Fibroblast of skin of left quadriceps (primary cell): Measurements from ENCODE around the gene PPP3CA.
"Not testable (repeated sequence)": the region's sequence is repeated elsewhere in the genome, so short reads cannot be mapped to it uniquely, and the experiment has no call there.

Source experiments
- DNase-seq, 2 experiments: peaks; one replicate each; pipeline ENCODE4 v3.0.0-alpha.2; 2013; ENCODE audit warnings: low read depth in 2 of 2

The PPP3CA gene

DNA sequence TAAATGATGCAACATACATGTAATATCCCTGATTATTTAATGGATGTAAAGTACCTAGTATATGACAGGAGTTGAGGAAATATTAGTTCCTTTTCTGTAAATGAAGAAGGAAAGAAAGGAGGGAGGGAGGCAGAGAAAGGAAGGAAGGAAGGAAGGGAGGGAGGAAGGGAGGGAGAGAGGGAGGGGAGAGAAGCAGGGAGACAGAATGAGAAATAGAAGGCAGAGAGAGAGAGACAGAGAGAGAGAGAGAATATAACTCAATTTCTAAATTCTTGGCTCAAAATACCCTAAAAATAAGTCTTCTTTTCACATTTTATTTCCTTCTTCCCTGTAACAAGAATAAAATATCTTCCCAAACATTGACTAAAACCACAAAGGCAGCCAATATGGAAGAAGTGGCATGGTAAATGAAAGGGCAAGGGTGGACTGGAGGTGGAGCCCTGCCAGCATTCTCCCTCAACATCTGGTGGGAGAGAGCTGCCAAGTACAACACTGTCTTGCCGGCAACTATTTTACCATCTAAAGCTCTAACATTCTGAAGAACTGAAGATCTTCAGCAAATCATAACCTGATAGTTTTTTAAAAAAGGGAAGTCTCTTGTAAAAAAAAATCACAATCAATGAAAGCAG lies 245.1 kb downstream of the PPP3CA start:
- peak; percentile 64 to 65 for DNase-seq

DNA sequence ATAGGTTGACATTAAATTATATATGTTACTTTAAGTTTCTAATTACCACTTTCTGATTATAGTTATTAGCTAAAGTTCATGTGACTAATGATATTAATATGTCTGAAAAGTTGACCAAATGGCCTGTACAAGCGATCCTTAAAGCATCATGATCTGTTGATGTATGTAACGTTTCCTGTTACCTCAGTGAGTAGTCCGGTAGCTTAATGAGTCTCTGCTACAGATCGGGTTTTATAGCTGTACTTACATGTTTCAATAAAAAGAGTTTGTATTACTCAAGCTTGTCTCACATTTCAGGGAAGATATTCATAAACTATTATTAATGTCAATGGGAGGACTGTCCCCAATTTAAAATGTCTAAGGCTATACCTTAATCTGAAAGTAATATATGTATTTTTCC lies 246.3 kb downstream of the PPP3CA start:
- no peak for DNase-seq

DNA sequence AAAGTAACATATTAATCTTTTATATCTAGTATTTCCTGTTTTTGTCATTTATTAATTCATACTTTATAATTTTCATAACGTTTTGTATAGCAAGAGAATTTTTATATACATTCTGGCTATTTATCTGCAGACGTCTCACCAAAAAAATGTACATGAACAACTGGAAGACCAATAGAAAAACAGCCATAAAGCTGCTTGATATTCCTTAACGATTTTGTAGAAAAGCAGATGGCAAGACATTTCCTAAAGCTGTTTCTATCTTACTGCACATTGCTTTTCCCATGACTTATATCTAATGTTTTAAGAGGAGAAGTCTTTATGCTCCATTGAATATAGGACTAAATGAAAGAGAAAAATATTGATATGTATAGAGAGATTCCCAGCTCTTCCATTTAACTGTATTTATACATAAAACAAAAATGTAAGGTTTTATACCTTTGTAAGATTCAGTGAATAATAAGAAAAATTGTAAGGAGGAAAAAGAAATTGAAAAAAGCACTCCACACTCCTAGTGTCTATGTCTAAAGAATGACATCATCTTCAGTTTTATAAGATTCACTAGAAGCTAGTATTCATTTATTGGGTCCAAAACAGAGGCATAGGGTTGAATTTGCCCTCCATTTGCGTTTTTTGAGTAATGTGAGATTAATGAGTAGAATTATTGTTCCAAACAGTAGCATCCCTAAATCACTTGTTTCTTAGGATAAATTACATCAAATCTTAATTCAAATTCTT lies 248.5 kb downstream of the PPP3CA start:
- DNase-seq = no peak

DNA sequence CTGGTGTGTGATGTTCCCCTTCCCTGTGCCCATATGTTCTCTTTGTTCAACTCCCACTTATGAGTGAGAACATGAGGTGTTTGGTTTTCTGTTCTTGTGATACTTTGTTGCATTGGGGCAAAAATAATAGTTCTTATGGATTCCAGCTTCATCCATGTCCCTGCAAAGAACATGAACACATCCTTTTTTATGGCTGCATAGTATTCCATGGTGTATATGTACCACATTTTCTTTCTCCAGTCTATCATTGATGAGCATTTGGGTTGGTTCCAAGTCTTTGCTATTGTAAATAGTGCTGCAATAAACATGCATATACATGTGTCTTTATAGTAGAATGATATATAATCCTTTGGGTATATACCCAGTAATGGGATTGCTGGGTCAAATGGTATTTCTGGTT lies 254.7 kb downstream of the PPP3CA start:
- not testable (repeated sequence) for DNase-seq

DNA sequence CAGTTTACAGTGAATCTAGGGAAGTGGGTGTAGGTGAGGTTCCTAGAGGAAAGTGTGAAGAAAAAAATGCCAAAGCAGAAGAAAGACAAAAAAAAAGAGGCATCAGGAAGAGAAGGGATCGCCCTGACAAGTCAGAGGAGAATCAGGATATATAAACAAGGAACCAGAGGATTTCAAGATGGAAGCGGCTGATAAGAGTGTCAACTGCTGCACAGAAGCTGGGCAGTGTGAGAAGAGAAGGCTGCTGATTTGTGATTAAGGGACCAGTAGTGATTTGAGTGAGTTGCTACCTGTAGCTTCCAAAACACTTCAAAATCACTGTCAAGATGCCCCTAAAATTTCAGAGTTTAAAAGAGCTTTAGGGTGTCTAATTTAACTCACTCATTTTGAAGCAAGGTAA lies 258.2 kb downstream of the PPP3CA start:
- DNase-seq = no peak

DNA sequence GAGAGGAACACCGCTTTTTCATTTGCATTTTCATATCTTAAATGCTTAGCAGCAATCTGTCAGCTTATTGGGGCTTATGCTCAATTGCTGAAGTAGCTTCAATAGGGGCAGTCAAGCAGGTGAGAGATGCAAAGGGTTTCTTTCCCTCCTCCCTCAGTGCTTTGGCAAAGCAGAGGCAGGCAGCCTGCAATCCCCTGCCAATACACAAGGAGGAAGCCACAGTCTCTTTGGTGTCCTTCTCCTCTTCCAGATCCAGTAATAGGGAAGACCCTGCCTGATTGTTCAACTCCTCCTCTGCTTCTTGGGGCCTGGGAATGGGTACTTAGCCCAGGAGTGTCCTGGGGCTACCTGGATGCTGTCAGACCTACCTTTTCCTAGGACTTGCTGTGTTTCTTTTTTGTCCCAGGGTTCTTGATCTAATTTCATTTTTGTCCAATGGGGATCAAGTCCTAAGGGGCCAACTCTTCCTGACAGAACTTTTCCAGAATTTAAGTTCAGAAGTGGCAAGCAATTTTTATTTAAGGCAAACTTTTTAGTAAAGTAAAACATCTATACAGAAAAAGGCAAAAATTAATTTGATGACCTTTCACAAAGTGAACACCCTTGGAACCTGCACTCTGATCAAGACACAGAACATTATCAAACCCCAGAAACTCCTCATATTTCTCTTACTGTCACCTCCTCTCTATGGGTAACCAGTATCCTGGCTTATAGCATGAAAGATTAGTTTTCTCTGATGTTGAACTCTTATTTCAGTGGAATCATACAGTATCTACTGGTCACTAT lies 260.3 kb downstream of the PPP3CA start:
- no peak for DNase-seq

DNA sequence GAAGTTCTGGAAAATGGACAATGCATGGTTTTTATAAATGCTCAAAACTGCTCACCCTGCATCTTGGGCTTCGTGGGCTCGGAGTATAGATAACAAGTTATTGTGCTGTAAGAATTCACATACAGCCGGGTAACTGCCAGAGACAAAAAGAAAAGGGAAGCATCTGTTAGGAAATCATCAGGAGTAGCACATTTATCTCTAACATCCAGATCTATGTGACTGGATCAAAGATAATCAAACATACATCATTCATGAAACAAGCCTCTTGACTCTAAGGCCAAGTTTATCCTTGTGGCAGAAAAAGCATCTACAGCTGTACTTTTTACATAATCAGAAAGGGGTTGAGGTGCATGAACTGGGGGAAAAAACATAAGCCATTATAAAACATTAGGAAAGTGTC lies 264.2 kb downstream of the PPP3CA start:
- DNase-seq = no peak

DNA sequence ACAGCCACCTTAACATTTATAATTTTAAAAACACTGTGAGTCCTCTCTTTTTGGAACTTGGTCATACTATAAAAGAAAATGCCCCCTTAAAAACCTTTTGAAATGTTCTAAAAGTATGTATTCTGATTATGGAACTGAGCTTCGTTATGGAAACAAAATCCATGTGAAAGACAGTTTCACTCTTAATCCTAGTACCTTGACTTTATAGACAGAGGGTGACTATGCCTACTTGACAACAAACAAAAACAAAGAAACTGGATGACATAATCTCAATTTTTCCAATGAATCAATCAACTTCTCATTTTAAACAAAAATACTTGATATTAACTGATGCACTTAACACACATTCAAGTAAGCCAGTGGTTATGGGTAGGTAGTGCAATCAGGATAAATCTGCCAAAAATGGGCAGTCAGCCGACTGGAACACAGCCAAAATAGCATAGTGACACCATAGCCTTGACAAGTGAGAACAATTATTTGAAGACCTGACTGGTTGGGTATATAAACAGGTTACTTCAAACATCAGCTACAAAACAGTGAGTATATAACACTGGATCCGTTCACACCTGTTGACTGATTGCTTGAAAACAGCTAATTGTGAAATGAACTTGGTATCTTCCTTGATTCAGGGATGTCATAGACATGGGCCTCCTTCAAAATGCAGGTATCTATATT lies 265.5 kb downstream of the PPP3CA start:
- DNase-seq = no peak

DNA sequence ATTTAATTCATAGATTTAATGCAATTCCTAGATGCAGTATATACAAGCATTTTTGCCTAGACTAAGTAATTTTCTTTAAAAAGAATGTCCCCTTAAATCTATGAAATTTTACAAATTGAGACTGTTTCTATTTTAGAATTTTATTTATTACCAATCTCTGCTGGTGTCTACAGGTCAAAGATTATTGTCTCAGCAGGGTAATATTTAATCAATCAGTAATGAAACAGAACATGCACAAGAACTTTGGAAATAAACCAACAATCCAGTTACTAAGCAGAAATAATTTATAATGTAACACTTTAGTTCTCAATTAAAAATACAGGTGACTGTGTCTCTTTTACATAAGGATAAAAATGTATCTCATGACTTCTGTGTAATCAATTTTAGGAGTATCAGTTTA lies 266.2 kb downstream of the PPP3CA start:
- DNase-seq = no peak

DNA sequence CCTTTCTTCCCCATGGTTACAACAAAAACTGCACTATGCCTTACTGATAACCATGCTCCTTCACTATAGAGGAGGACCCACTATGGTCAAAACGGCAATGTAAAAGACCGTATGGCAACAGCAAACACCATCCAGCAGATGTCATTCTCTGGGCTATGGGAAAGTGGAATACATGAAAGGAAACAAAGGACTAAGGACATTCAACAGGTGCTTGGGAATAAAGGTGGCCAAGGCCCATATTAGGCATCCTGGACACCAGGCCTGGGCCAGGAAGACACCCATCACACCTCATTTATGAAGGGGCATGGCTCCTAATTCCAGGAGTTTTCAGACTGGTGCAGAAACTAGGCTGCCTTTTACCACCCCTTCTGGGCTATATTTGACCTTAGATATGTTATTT lies 268.4 kb downstream of the PPP3CA start:
- DNase-seq = no peak

DNA sequence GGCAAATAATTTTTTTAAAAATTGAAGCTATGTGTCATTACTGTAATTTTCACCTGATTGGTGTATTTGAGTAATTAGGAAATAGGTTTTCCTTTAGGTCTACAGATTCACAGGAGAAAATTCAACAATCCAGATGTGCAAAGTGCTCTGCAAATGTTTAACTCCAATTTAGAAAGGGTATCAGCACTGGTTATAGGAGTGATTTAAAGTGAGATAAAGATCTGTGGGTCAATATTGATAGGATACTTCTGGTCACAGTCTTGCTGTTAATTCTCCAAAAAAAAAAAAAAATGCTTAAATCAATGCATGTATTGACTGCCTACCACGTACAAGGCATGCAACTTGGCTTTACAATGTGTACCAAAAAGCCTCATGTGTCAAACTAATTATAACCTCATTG lies 271.3 kb downstream of the PPP3CA start:
- no peak for DNase-seq

DNA sequence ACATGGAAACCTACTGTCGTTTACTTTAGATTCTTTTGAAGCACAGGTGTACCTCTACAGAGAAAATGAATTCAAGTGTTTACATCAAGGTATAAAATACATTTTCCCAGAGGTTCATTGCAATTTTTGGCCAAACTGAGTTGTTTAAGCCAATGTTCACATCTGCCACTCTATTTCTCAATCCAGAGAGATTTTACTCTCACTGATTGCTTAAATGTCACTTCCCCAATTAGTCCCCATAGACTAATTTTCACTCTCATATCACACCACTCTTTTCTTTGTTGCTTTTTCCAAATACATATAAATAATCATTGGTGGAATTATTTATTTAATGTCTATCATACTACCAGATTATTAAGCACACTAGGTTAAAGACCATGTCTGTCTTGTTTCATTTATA lies 271.8 kb downstream of the PPP3CA start:
- DNase-seq = no peak

DNA sequence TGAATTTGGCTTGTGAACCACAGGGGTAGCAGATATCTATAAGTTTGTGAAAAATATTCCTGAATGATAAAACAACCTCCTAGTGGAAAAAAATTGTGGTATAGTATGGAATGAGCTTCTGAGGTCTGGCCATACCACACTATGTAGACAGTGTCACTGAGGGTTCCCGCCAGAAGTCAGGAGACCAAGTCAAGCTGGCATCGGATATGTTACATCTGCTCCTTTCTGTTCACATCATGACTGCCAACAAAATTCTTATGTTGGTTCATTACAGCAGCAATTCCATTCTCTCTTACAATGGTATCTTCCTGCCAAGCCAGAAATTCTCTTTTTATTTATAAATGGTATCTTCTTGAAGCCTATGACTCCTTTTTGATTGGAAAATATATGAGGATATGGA lies 273.0 kb downstream of the PPP3CA start:
- no peak for DNase-seq

DNA sequence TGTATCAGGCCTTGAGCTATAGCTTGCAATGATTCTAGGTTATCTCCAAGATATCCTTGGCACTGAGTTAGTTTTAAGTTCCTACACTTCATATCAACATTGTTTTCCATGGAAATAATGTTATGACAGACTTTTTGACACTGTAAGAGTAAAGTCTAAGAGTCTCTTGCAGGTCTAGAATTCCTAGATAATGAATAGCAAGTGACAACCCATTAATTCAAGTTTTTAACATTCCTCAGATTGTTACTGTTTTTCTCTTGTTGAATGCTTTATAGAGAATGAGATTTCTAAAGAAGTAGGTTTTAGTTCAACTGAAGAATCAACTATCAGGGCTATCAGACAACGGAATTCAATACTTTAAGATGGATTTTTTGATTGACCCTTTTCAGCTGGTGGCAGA lies 276.1 kb downstream of the PPP3CA start:
- DNase-seq = no peak

DNA sequence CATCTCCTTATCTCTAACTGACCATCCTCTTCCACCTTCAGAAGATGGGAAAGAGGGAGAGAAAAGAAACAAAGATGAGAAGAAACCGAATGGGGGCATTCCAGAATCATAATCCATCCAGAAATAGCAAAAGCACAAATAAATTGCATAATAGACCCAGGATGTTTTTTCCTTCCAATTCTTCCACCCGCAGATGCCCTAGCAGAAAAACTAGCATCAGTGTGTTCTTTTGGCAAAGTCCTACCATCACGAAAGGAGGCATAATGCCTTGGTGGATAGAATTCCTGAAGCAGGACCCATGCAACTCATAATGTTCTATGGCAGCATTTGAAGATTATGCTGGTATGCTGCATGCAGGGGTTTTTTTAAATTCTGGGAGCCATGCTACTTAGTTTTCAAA lies 279.2 kb downstream of the PPP3CA start:
- DNase-seq = no peak

DNA sequence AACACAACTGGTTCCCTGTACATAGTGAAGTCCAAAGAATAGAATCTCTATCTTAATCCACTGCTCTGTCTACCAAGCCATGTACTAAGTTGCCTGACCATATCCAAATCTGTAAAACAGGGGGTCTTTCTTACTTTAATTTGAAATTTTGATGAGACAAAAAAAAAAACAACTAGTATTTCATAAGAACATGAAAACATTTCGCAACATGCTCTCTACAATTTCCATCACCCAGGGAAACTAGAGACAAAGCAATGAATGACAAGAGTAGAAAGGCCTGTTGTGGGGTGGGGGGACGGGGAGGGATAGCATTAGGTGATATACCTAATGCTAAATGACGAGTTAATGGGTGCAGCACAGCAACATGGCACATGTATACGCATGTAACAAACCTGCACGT lies 279.9 kb downstream of the PPP3CA start:
- no peak for DNase-seq

DNA sequence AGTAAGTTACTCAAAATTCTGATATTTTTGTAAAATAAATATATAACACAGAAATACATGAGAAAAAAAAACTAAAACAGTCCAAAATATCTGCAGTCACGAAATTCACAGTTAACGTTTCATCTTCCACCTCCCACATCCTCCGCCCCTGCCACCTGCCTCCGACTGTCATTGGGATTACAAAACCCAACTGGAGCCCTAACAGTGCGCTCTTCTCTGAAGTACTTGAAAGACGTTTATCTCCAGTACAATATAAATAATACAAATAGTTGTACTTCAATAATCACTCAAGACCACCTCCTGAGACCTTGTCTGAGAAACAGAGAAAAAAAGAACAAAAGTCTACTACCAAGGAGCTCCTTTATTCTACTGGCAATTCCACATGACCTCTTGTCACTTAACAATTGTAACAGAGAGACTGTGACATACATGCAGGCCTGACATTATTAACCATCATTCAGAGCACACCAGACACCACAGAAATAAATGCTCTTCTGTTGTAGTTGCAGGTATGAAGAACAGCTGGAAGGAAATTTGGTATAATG lies 280.6 kb downstream of the PPP3CA start:
- no peak for DNase-seq

DNA sequence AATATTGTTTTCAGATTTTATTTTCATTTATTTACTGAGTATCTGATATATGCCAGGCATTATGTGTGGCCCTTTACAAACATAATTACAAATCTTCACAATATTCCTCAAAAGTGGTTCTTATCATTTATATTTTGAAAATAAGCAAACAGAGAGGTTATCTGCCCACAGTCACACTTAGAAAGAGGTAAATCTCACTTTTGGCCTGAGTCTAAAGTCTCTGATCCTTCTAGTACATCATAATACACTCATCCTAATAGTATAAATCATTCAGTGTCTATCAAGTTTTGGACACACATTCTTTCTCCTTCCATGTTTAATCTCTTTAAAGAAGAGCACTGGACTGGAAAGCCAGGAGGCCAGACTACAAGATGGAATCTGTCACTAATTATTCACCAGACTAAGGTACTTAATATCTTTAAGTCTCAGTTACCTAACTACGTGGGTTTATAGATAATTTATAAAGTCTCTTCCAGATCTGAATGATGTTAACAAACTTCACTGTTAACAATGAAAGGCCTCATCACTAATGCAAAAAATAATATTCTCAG lies 281.3 kb downstream of the PPP3CA start:
- DNase-seq = no peak

DNA sequence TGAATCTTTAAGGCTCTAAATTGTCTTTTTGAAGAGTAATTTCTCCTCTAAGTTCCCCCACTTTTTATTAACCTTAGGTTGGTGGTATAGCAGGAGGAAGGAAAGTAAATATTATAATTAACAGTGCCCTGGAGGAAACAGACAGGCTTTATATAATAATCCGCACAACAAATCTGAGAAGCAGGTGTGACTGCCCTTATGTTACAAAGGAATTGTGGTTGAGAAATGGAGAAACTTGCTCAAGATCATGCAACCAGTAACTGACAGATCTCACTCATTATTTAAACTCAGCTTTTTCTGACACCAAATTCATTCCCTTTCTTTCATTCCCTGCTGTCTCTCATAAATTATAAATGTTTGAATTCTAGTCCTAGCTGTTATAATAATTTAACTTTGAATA lies 282.0 kb downstream of the PPP3CA start:
- DNase-seq = no peak

DNA sequence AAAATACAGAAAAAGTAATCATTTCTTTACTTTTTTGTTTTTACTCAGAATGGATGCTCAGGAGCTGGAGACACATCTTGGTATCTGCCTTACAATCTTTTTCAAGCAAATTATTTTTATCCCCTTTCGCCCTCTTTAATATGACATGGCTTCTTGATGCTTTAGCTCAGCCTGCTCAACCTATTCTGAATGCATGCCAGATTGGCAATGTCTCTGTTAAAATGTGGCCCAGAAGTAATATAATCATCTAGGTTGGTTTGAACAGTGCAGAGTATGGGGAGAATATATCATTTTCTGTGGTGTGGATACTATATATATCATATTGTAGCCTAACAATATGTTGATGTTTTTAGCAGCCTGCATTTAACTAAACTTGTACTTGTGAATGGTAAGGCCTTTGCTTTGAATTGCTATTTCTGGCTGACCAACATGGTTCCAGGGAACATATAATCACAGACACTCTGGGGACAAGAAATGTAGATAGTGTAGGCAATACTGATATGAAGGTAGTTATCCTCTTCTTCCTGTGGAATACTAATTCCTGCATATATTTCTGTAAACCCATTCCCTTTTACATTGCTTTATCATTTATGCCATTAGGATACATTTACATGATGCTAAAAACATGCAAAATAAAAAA lies 282.7 kb downstream of the PPP3CA start:
- no peak for DNase-seq

DNA sequence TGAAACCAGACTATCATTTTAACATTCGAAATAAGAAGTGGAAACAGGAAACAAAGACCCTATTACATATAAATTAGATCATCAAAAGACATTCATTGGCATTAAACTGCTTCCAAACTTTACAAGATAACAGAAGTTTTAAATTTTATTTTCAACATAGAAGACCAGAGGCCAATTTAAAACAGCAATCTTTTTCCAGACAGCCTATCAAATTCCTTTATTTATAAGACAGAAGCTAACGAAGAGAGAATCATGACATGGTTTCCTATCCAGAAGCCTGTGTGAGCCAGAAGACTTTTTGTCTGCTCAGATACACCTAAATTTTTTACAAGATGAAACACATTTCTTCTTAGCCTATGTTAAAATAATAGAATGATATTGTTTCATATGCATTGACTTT lies 291.9 kb downstream of the PPP3CA start:
- no peak for DNase-seq
